ENCODE results near the gene LMTK2. TPM values are rescaled to one million over a fixed set of nuclear protein-coding genes. Genes with fewer than 3 reads are reported as not detected.

LMTK2 gene
- total RNA-seq, 1 donor from 2014 or later: 10.6 TPM

DNA sequence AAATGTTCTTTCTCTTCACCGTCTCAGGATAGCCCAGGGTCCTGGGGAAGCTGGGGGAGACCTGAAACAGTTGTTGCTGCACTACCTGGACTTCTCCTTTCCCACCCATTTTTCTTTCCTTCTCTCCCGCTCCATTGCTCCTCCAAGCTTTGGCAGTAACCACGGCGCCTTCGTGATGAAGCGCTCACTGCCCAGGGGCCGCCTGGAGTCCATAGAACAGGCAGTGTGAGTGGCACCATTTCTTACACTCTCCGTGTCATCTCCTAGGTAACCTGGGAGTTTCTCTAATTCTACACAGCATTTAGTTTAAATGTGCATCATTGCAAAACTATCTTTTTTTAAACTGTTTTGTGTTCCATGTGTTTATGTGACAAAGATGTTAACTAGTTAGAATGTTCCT lies 64.3 kb downstream of the LMTK2 start:
- no peak for DNase-seq (ENCODE audit: low read depth)
- TF ChIP-seq, protein P1, sequence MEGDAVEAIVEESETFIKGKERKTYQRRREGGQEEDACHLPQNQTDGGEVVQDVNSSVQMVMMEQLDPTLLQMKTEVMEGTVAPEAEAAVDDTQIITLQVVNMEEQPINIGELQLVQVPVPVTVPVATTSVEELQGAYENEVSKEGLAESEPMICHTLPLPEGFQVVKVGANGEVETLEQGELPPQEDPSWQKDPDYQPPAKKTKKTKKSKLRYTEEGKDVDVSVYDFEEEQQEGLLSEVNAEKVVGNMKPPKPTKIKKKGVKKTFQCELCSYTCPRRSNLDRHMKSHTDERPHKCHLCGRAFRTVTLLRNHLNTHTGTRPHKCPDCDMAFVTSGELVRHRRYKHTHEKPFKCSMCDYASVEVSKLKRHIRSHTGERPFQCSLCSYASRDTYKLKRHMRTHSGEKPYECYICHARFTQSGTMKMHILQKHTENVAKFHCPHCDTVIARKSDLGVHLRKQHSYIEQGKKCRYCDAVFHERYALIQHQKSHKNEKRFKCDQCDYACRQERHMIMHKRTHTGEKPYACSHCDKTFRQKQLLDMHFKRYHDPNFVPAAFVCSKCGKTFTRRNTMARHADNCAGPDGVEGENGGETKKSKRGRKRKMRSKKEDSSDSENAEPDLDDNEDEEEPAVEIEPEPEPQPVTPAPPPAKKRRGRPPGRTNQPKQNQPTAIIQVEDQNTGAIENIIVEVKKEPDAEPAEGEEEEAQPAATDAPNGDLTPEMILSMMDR (conservative IDR thresholded peaks at IDR 0.05; ENCODE audit: low read depth, low read length): no peak
- H3K4me3 ChIP-seq (ENCODE audit: low read depth, low read length): no peak overlapping the region

DNA sequence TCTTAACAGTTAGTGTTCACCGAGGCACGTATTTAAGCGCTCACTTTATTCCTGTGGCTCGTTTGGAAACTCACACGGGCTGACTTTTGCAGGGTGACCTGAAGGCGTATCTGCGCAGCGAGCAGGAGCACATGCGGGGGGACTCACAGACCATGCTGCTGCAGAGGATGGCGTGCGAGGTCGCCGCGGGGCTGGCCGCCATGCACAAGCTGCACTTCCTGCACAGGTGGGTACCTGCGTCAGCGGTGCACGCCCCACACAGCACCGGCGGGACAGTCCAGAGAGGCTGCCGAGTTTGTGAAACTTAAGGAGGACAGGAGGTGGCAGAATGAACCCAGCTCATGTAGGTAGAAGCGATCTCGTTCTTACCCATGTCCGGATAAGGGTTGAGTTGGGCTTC lies 64.8 kb downstream of the LMTK2 start:
- TF ChIP-seq, protein P1 (conservative IDR thresholded peaks at IDR 0.05; ENCODE audit: low read depth, low read length): no peak
- DNase-seq (ENCODE audit: low read depth): no peak
- no peak overlapping the region for H3K4me3 ChIP-seq (ENCODE audit: low read depth, low read length)

DNA sequence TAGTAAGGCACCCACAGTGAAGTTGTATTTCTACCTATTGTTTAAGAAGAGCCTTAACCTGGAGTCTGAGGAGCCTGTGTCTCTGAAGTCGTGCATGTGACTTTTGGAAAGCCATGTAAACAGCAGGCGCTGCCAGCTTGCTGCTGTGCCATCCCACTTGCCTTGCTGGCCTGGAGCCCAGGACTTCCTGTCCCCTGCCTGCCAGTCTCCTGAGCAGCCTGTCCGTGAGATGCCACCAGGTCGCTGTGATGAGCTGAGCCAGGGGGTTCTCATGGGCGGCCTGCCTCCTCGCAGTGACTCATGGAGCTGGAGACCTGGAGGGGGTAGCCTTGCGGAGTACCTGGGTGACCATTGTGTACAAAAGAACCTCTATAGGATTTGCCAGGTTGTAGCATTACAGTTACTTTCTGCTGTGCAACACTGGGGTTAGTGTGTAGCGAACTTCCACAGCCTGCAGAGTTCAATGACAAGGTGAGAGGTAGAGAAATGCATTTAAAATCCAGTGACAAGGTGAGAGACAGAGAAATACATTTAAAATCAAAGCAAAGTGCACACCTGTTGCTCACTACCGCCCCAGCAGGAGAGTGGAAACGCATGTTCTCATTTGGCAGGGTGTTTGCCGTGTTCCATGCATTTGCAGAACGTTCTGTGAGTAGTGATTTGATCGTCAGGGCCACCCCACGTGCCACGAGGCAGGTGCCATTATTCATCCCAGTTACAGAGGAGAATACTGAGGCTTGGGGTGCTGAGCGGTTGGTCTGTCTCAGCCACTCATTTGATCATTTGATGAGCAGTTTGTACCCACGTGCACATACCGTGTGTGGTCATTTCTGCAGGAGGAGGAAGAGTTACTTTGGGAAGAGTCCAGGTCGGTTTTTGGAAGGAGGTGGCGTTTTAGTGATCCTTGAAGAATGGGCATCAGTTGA lies 67.9 kb downstream of the LMTK2 start:
- TF ChIP-seq, protein P1 (conservative IDR thresholded peaks at IDR 0.05; ENCODE audit: low read depth, low read length): no peak
- H3K4me3 ChIP-seq (ENCODE audit: low read depth, low read length): no peak overlapping the region
- no peak for DNase-seq (ENCODE audit: low read depth)

DNA sequence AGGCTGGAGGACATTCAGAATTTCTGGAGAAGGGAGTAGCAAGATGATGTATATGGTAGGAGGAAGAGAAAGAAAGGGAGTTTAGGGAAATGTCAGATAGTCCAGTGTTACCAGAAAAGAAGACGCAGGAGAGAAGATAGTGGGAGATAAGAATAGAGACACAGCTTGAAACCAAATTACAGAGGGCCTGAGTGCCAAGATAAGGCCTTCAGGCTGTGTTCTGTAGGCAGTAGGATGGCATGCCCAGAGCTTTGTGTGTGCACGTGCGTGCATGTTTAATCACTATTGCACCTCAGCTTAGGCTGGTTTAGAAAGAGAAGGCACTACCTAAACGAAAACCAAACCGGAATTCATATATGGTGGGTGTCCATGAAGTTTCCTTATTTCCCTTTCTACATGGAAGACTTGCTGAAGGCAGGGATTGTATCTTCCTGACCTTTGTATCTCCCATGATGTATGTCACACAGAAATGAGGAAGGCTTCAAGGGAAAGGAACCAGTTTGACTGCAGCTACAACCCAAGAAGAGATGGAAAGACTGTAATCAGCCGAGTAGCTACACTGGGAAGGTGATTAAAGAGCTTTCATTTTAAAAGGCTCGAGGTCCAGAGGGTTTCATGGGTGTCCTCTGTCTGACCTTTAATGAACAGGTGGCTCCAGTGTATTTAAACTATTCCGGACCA lies 68.7 kb downstream of the LMTK2 start:
- no peak for DNase-seq (ENCODE audit: low read depth)
- no peak overlapping the region for H3K4me3 ChIP-seq (ENCODE audit: low read depth, low read length)
- TF ChIP-seq, protein P1 (conservative IDR thresholded peaks at IDR 0.05; ENCODE audit: low read depth, low read length): no peak

DNA sequence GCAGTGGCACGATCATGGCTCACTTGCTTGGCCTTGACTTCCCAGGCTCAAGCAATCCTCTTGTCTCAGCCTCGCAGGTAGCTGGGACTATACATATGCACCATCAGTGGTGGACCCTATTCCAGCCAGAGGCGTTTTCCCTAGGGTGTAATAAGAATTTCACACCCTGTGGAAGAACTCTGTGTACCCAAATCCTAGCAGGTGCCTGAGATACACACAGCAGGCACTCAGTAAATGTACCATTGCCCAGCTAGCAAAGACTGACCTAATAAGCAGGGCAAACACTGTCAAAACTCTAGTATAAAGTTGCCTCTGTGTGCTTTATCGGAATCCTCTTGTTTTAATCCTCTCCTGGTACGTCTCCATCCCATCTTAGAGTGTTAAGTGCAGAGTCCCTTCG lies 70.9 kb downstream of the LMTK2 start:
- no peak overlapping the region for H3K4me3 ChIP-seq (ENCODE audit: low read depth, low read length)
- TF ChIP-seq, protein P1 (conservative IDR thresholded peaks at IDR 0.05; ENCODE audit: low read depth, low read length): no peak
- no peak for DNase-seq (ENCODE audit: low read depth)

DNA sequence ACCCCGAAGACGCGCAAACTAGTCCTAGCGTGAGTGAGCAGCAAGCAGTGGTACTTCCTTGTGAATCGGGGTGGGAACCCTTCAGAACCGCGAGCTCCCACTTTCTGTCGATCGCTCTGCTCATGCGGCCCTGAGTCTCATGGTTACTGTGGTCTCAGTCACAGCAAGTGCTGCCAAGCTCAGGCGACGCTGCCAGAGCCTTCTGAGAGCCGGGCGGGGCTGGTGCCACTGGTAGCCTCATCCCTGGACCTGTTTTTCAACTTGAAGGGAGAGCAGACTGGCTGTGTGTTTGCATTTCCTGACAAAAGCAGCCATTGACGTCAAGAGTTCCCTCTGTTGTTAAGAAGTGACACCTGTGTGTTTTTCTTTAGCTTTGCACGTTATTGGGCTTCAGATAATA lies 71.7 kb downstream of the LMTK2 start:
- TF ChIP-seq, protein P1 (conservative IDR thresholded peaks at IDR 0.05; ENCODE audit: low read depth, low read length): no peak
- H3K4me3 ChIP-seq (ENCODE audit: low read depth, low read length): no peak overlapping the region
- no peak for DNase-seq (ENCODE audit: low read depth)

Measured in epithelial cell of proximal tubule (primary cell).